GM20000 (cell line): Measurements from ENCODE around the gene TSPEAR.

Experiments used
- DNase-seq: peaks from one replicate; pipeline ENCODE4 v3.0.0; 2012; ENCODE audit warnings: low spot score
- TF ChIP-seq, protein P1 (sequence below): IDR thresholded peaks from 2 replicates; pipeline ENCODE4 v1.5.1; 2012; ENCODE audit warnings: mild to moderate bottlenecking, control low read depth; ENCODE audit errors: extremely low read depth, missing control alignments

The TSPEAR gene

DNA sequence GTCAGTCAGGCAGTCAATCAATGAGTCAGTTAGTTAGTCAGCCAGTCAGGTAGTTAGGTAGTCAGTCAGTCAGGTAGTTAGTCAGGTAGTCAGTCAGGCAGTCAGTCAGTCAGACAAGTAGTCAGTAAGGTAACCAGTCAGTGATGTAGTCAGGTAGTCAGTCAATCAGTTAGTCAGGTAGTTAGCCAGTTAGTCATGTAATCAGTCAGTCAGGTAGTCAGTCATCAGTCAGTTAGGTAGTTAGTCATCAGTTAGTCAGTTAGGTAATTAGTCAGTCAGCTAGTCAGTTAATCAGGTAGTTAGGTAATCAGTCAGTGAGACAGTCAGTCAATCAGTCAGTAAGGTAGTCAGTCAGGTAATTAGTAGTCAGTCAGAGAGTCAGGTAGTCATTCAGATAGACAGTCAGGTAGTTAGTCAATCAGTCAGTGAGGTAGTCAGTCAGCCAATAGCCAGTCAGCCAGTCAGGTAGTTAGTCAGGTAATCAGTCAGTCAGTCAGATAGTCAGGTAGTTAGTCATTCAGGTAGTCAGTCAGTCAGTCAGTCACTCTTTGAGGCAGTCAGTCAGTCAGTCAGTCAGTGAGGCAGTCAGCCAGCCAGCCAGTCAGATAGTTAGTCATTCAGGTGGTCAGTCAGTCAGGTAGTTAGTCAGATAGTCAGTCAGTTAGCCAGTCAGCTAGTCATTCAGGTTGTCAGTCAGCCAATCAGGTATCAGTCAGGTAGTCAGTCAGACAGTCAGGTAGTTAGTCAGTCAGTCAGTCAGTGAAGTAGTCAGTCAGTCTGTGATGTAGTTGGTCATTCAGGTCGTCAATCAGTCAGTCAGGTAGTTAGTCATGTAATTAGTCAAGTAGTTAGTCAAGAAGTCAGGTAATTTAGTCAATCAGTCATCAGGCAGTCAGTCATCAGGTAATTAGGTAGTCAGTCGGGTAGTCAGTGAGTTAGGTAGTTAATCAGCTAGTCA lies 186.7 kb downstream of the TSPEAR start:
- TF ChIP-seq, protein P1, sequence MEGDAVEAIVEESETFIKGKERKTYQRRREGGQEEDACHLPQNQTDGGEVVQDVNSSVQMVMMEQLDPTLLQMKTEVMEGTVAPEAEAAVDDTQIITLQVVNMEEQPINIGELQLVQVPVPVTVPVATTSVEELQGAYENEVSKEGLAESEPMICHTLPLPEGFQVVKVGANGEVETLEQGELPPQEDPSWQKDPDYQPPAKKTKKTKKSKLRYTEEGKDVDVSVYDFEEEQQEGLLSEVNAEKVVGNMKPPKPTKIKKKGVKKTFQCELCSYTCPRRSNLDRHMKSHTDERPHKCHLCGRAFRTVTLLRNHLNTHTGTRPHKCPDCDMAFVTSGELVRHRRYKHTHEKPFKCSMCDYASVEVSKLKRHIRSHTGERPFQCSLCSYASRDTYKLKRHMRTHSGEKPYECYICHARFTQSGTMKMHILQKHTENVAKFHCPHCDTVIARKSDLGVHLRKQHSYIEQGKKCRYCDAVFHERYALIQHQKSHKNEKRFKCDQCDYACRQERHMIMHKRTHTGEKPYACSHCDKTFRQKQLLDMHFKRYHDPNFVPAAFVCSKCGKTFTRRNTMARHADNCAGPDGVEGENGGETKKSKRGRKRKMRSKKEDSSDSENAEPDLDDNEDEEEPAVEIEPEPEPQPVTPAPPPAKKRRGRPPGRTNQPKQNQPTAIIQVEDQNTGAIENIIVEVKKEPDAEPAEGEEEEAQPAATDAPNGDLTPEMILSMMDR: no peak
- DNase-seq: no peak

DNA sequence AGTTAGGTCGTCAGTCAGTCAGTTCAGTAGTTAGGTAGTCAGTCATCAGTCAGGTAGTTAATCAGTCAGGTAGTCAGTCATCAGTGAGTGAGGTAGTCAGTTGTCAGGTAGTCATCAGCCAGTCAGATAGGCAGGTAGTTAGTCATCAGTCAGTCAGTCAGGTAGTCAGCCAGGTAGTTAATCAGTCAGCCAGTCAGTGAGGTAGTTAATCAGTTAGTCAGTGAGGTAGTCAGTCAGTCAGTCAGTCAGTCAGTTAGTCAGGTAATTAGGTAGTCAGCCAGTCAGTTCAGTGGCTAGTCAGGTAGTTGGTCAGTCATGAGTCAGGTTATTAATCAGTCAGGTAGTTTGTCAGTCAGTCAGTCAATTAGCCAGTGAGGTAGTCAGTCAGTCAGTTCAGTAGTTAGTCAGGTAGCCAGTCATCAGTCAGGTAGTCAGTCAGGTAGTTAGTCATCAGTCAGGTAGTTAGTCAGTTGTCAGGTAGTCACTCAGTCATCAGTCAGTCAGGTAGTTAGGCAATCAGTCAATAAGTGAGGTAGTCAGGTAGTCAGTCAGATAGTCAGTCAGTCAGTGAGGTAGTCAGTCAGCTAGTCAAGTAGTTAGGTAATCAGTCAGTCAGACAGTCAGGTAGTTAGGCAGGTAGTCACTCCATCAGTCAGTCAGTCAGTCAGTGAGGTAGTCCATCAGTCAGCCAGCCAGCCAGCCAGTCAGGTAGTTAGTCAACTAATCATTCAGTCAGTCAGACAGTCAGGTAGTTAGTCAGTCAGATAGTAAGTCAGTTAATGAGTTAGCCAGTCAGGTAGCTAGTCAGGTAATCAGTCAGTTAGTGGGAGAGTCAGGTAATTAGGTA lies 187.6 kb downstream of the TSPEAR start:
- TF ChIP-seq, protein P1: no peak
- no peak for DNase-seq

DNA sequence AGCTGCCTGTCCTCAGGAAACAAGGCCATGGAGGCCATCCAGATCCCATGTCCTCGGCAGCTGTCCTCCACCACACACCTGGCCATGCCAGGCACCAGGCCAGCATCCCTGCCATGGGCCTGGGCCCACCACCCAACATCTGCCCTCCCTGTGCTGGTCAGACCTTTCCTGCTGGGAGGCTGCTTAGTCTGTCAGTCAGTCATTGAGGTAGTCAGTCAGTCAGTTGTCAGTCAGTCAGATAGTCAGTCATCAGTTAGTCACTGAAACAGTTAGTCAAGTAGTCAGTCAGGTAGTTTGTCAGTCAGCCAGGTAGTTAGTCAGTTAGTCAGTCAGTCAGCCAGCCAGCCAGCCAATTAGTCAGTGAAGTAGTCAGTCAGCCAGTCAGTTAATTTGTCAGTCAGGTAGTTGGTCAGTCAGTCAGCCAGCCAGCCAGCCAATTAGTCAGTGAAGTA lies 188.6 kb downstream of the TSPEAR start:
- TF ChIP-seq, protein P1: no peak
- no peak for DNase-seq

- TF ChIP-seq, protein P1: no peak
- DNase-seq: no peak
Measured at GRCh38 chr21:44521928-44522752, 189.2 kb downstream of the TSPEAR start.

DNA sequence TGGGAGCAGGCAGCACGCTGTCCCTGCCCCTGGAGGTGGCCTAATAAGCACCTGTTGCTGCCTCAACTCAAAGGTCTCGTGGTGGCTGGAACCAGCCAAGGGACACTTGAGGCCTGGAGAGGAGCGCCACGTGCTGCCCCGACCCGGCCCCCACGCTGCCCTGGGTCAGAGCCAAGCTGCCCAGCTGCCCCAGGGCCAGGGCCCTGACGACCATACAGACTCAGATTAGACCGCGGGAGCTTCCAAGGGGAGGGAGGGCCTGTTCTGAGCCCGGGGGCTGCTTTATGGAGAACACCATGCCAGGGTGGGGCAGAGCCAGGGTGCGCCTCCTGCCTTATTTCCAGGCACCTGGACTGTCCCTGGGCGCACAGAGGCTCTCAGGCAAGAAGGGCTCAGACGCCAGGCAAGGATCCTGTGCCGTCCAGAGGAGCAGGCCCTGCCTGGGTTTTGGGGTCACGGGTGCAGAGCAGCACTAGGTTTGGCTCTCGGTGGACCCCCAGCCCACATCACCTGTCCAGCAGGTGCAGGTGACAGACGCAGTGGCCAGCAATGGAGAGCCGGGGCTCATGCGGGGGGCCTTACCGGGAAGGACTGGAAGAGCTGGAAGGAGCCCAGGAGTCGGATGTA lies 190.0 kb downstream of the TSPEAR start:
- DNase-seq: no peak
- TF ChIP-seq, protein P1: no peak

GRCh38 chr21:44520326-44521300 lies 190.8 kb downstream of the TSPEAR start:
- TF ChIP-seq, protein P1: no peak
- DNase-seq: no peak
